H1 (cell line): ENCODE data around the gene GLT8D2. TPM values are rescaled to one million over a fixed set of nuclear protein-coding genes. Genes with fewer than 3 reads are reported as not detected.

Experiments
- CTCF ChIA-PET: fragments of 300-600 bp; sonication (Branson Sonifier 250); formaldehyde crosslinking; loops from one replicate; lab custom pipeline; 2021; ENCODE audit not compliant: partially characterized antibody; lab: Charles Lee
- POLR2A ChIA-PET: fragments of 300-600 bp; sonication (Branson Sonifier 250); formaldehyde crosslinking; loops from one replicate; lab custom pipeline; 2021; ENCODE audit warnings: inconsistent platforms; ENCODE audit not compliant: partially characterized antibody; lab: Charles Lee
- DNase-seq, 2 experiments: peaks; one replicate each; pipeline versions ENCODE4 v3.0.0 to v3.0.0-alpha.2; 2010 to 2022; ENCODE audit warnings: low spot score in 2 of 2, low read depth in 1 of 2, mixed read lengths in 1 of 2
- FAIRE-seq: peaks from 2 replicates; lab custom pipeline; 2011; peaks lifted over from hg19 to GRCh38; lab: Jason Lieb, UNC
- H2AFZ ChIP-seq: 2 replicates; pipeline ENCODE4 v1.8.1; 2012; ENCODE audit warnings: low read length, inconsistent platforms
- H2AK5ac ChIP-seq: 2 replicates; pipeline ENCODE4 v1.6.1; 2013; ENCODE audit warnings: low read depth, low read length
- H2BK120ac ChIP-seq: replicated peaks from 2 replicates; pipeline ENCODE3; 2013; ENCODE audit warnings: low read depth, low read length, inconsistent platforms
- H2BK12ac ChIP-seq: 2 replicates; pipeline ENCODE4 v1.6.1; 2013; ENCODE audit warnings: low read depth, low read length
- H2BK15ac ChIP-seq: 2 replicates; pipeline ENCODE4 v1.6.1; 2013; ENCODE audit warnings: low read length
- H2BK20ac ChIP-seq: 2 replicates; pipeline ENCODE4 v1.6.1; 2013; ENCODE audit warnings: low read length
- H2BK5ac ChIP-seq: 2 replicates; pipeline ENCODE4 v1.6.1; 2013; ENCODE audit warnings: low read depth, low read length
- H3K14ac ChIP-seq: 2 replicates; pipeline ENCODE4 v1.6.1; 2013; ENCODE audit warnings: inconsistent platforms; ENCODE audit not compliant: insufficient read length
- H3K18ac ChIP-seq: 2 replicates; pipeline ENCODE4 v1.6.1; 2013; ENCODE audit warnings: low read length; ENCODE audit errors: extremely low read depth
- H3K23ac ChIP-seq: 2 replicates; pipeline ENCODE4 v1.6.1; 2013; ENCODE audit warnings: inconsistent platforms; ENCODE audit not compliant: insufficient read length
- H3K23me2 ChIP-seq: 2 replicates; pipeline ENCODE4 v1.6.1; 2013; ENCODE audit warnings: low read depth, low read length
- H3K27ac ChIP-seq: 2 replicates; pipeline ENCODE4 v1.6.1; 2011; ENCODE audit warnings: low read depth, low read length, inconsistent platforms
- H3K27me3 ChIP-seq, 4 experiments: replicated peaks in 1 of 4; 1 replicate in 1 of 4; 2 replicates in 3 of 4; pipeline versions ENCODE4 v1.6.1 to v1.8.1; 2011 to 2013; ENCODE audit warnings: low read length in 3 of 4, mild to moderate bottlenecking in 3 of 4, inconsistent platforms in 2 of 4, mixed read lengths in 2 of 4, moderate library complexity in 1 of 4; ENCODE audit not compliant: control insufficient read depth in 3 of 4, insufficient read depth in 3 of 4; ENCODE audit errors: extremely low read depth in 1 of 4
- H3K36me3 ChIP-seq, 4 experiments: 2 replicates each; pipeline versions ENCODE4 v1.6.1 to v1.8.1; 2011 to 2013; ENCODE audit warnings: mild to moderate bottlenecking in 4 of 4, low read length in 3 of 4, moderate library complexity in 2 of 4, control low read depth in 1 of 4, inconsistent platforms in 1 of 4; ENCODE audit not compliant: insufficient read depth in 4 of 4, control insufficient read depth in 2 of 4
- H3K4ac ChIP-seq: replicated peaks from 2 replicates; pipeline ENCODE3; 2013; ENCODE audit warnings: low read length, low read depth, mixed read lengths, inconsistent platforms; ENCODE audit not compliant: insufficient read length
- H3K4me1 ChIP-seq, 4 experiments: replicated peaks in 1 of 4; 1 replicate in 1 of 4; 2 replicates in 3 of 4; pipeline versions ENCODE4 v1.6.1 to v1.8.1; 2011 to 2013; ENCODE audit warnings: low read length in 3 of 4, inconsistent platforms in 2 of 4, mixed read lengths in 1 of 4; ENCODE audit not compliant: insufficient read depth in 4 of 4, control insufficient read depth in 3 of 4
- H3K4me2 ChIP-seq, 2 experiments: 2 replicates each; pipeline versions ENCODE4 v1.6.1 to v1.8.1; 2011 to 2013; ENCODE audit warnings: low read depth in 2 of 2, low read length in 2 of 2, control low read depth in 1 of 2, inconsistent platforms in 1 of 2, mild to moderate bottlenecking in 1 of 2; ENCODE audit not compliant: insufficient read depth in 1 of 2
- H3K4me3 ChIP-seq, 4 experiments: fragments of 200-600, 300-600 bp in 1 of 4; sonication (generic), shearing (Covaris generic), sonication (Bioruptor Twin) in 1 of 4; 2 replicates each; pipeline versions ENCODE4 v1.5.1 to v1.8.1; 2011 to 2016; ENCODE audit warnings: low read length in 4 of 4, low read depth in 3 of 4, control low read depth in 2 of 4, inconsistent platforms in 2 of 4, mild to moderate bottlenecking in 2 of 4, mixed read lengths in 1 of 4, moderate library complexity in 1 of 4; ENCODE audit not compliant: insufficient read depth in 2 of 4; ENCODE audit errors: extremely low read depth in 1 of 4
- H3K56ac ChIP-seq: replicated peaks from 2 replicates; pipeline ENCODE3; 2013; ENCODE audit warnings: low read depth, mild to moderate bottlenecking, mixed read lengths, low read length, inconsistent platforms; ENCODE audit not compliant: insufficient read length
- H3K79me1 ChIP-seq: 2 replicates; pipeline ENCODE4 v1.6.1; 2013; ENCODE audit warnings: low read depth, low read length, control low read depth
- H3K79me2 ChIP-seq, 2 experiments: 2 replicates each; pipeline versions ENCODE4 v1.6.1 to v1.8.1; 2012 to 2013; ENCODE audit warnings: low read length in 2 of 2, mild to moderate bottlenecking in 2 of 2, inconsistent platforms in 1 of 2; ENCODE audit not compliant: insufficient read depth in 2 of 2, control insufficient read depth in 1 of 2
- H3K9ac ChIP-seq, 4 experiments: replicated peaks in 1 of 4; 1 replicate in 1 of 4; 2 replicates in 3 of 4; pipeline versions ENCODE4 v1.6.1 to v1.8.1; 2011 to 2013; ENCODE audit warnings: low read depth in 3 of 4, low read length in 3 of 4, control low read depth in 2 of 4, mild to moderate bottlenecking in 2 of 4, moderate library complexity in 2 of 4, inconsistent platforms in 1 of 4; ENCODE audit errors: extremely low read depth in 1 of 4
- H3K9me3 ChIP-seq, 2 experiments: 2 replicates each; pipeline versions ENCODE4 v1.6.1 to v1.8.1; 2012 to 2013; ENCODE audit warnings: mild to moderate bottlenecking in 2 of 2, moderate library complexity in 2 of 2, control low read depth in 1 of 2, inconsistent platforms in 1 of 2, low read depth in 1 of 2, low read length in 1 of 2, mixed read lengths in 1 of 2; ENCODE audit not compliant: insufficient read depth in 2 of 2
- H4K20me1 ChIP-seq, 2 experiments: replicated peaks in 1 of 2; 2 replicates each; pipeline versions ENCODE3 to v1.8.1; 2011 to 2013; ENCODE audit warnings: inconsistent platforms in 2 of 2, low read length in 2 of 2, mild to moderate bottlenecking in 1 of 2; ENCODE audit not compliant: insufficient read depth in 2 of 2, control insufficient read depth in 1 of 2
- H4K5ac ChIP-seq: 2 replicates; pipeline ENCODE4 v1.6.1; 2013; ENCODE audit warnings: low read length, low read depth, mixed read lengths, inconsistent platforms; ENCODE audit not compliant: insufficient read length
- H4K8ac ChIP-seq: 2 replicates; pipeline ENCODE4 v1.8.0; 2013; ENCODE audit warnings: mild to moderate bottlenecking, moderate library complexity, low read length, inconsistent platforms; ENCODE audit not compliant: insufficient read depth; ENCODE audit errors: extremely low read depth
- H4K91ac ChIP-seq: replicated peaks from 2 replicates; pipeline ENCODE3; 2013; ENCODE audit warnings: low read length, mixed read lengths, inconsistent platforms; ENCODE audit not compliant: insufficient read length
- ATF2 ChIP-seq: IDR thresholded peaks from 2 replicates; pipeline ENCODE4 v1.6.1; 2012; ENCODE audit warnings: low read length, inconsistent platforms
- BRCA1 ChIP-seq: IDR thresholded peaks from 2 replicates; pipeline ENCODE4 v1.6.1; 2012; ENCODE audit warnings: low read depth, low read length, improper control_type of control experiment
- CTCF ChIP-seq, 3 experiments: IDR thresholded peaks; 1 replicate in 2 of 3; 2 replicates in 1 of 3; pipeline versions ENCODE4 v1.5.1 to v1.6.1; 2011; ENCODE audit warnings: low read length in 3 of 3, mild to moderate bottlenecking in 3 of 3, inconsistent platforms in 2 of 3, low read depth in 1 of 3, moderate library complexity in 1 of 3; ENCODE audit not compliant: insufficient read depth in 1 of 3; ENCODE audit errors: control extremely low read depth in 1 of 3
- RAD21 ChIP-seq, 2 experiments: IDR thresholded peaks in 1 of 2; conservative IDR thresholded peaks in 1 of 2; 2 replicates each; pipeline ENCODE4 v1.6.1; 2011; ENCODE audit warnings: low read depth in 2 of 2, low read length in 2 of 2, improper control_type of control experiment in 1 of 2, inconsistent platforms in 1 of 2, mild to moderate bottlenecking in 1 of 2, moderate library complexity in 1 of 2
- TEAD4 ChIP-seq: IDR thresholded peaks from 2 replicates; pipeline ENCODE4 v1.6.1; 2012; ENCODE audit warnings: low read depth, low read length, inconsistent platforms, mixed read lengths
- YY1 ChIP-seq: IDR thresholded peaks from 2 replicates; pipeline ENCODE4 v1.6.1; 2011; ENCODE audit warnings: low read depth, mild to moderate bottlenecking, low read length
- WGBS, 2 experiments: shearing (Covaris generic) in 1 of 2; methylation state at CpG; one replicate each; pipeline versions ENCODE4 v1.1.6 to v1.1.7; 2013 to 2015; ENCODE audit warnings: low lambda C conversion rate in 2 of 2, mixed read lengths in 2 of 2, inconsistent platforms in 1 of 2, low coverage in 1 of 2, missing lambda C conversion rate in 1 of 2; ENCODE audit not compliant: insufficient replicate concordance in 2 of 2, insufficient coverage in 1 of 2, insufficient read length in 1 of 2; ENCODE audit errors: extremely low coverage in 1 of 2, missing lambda C conversion rate in 1 of 2; 5-methylcytosine and 5-hydroxymethylcytosine counted together
- polyA plus RNA-seq, 7 experiments: library from polyadenylated mRNA; depleted of rRNA in 3 of 7; stranded (reverse) in 5 of 7; unstranded in 2 of 7; fragments of >200 nt in 5 of 7; fragments of 200-250 nt in 2 of 7; gene quantifications; 1 replicate in 5 of 7; 2 replicates in 1 of 7; 4 replicates in 1 of 7; pipeline versions ENCODE4 v1.2.1 to v1.2.3, GENCODE V29; 2011 to 2013; ENCODE audit warnings: missing spikeins in 2 of 7, mixed read lengths in 2 of 7
- total RNA-seq: library from RNA; stranded (reverse); fragmentation: NEBNext Ultra II Directional; extraction: Animal tissue kit (Norgen Biotek cat#: 25700); gene quantifications from 2 replicates; pipeline ENCODE4 v1.2.1, GENCODE V29; 2021

Gene GLT8D2
- total and polyA plus RNA-seq, 2 of the 8 experiments (the other 6 are each of a cell fraction or from before 2014, with no cell fraction given) = 6.8 to 9.8 TPM

- FAIRE-seq = peak; percentile 68
- WGBS, 2 experiments = 0% methylated on average over 1 of the region's 1 CpG; no CpG with 5 or more reads in 1 of the 2 experiments
- H3K27ac ChIP-seq = no peak overlapping the region
- H2BK120ac ChIP-seq = no peak overlapping the region
- H3K79me2 ChIP-seq = no peaks in the 10 kb centered on the region
- no peak overlapping the region for H3K4ac ChIP-seq
- H3K4me1 ChIP-seq = peaks cover 0 to 12% (median 6%) of the 10 kb centered on the region in 4 experiments; a peak in 3 of 7 replicates
- H3K4me2 ChIP-seq = no peak overlapping the region
- H2BK15ac ChIP-seq = no peak overlapping the region
- H3K4me3 ChIP-seq = no peak overlapping the region
- TF ChIP-seq TEAD4 (no peak), CTCF (IDR thresholded peaks at IDR 0.05; ENCODE audit: control extremely low read depth in 1 of 3, insufficient read depth in 1 of 3, low read depth in 1 of 3, low read length in 3 of 3) (peak in 2 of 3 experiments; percentile 69 to 75; a peak in 3 of 4 replicates), RAD21 (IDR thresholded peaks at IDR 0.05 in 1 of 2, conservative IDR thresholded peaks at IDR 0.05 in 1 of 2; ENCODE audit: low read depth in 2 of 2, low read length in 2 of 2) (peak; percentile 85 to 86), YY1 (no peak), ATF2 (no peak), BRCA1 (no peak)
- no peaks in the 10 kb centered on the region for H3K36me3 ChIP-seq
- H2BK5ac ChIP-seq = no peak overlapping the region
- H2BK12ac ChIP-seq = no peak overlapping the region
- H4K8ac ChIP-seq = no peak overlapping the region
- no peak overlapping the region for H4K5ac ChIP-seq
- no peaks in the 10 kb centered on the region for H3K79me1 ChIP-seq
- H3K9ac ChIP-seq = no peak overlapping the region
- no peak overlapping the region for H2AK5ac ChIP-seq
- POLR2A ChIA-PET = interaction anchor here (0.8 to 1.1 kb wide), 2 partner anchors 11 to 77 kb away, joined by 3 to 6 read pairs; no protein-coding TSS in a partner anchor
- no peaks in the 10 kb centered on the region; the same call in 1 of the 2 replicates for H3K23me2 ChIP-seq
- H3K23ac ChIP-seq = no peak overlapping the region
- H3K56ac ChIP-seq = no peak overlapping the region
- no peak overlapping the region for H3K18ac ChIP-seq
- H4K20me1 ChIP-seq = no peaks in the 10 kb centered on the region
- peak overlapping the region; percentile 79 for H2AFZ ChIP-seq
- DNase-seq = peak in 1 of 2 experiments; percentile 54
- no peak overlapping the region for H4K91ac ChIP-seq
- no peak overlapping the region for H2BK20ac ChIP-seq
- H3K9me3 ChIP-seq = no peaks in the 10 kb centered on the region
- no peak overlapping the region for H3K14ac ChIP-seq
- H3K27me3 ChIP-seq = no peaks in the 10 kb centered on the region; a peak in 1 of 7 replicates
- CTCF ChIA-PET = interaction anchor here (0.7 to 5.8 kb wide), 20 partner anchors 8 to 298 kb away, joined by 3 to 94 read pairs (median 4); no protein-coding TSS in a partner anchor
Measured at GRCh38 chr12:104057771-104058197, 7.8 kb upstream of the GLT8D2 start.
